SK-N-SH (cell line): ENCODE measurements around the gene RNF157. TPM values are rescaled to one million over a fixed set of nuclear protein-coding genes. Genes with fewer than 3 reads are reported as not detected.

Experiments used
- CTCF ChIA-PET: fragments of 300-600, 350-600 bp; formaldehyde crosslinking; extraction: SDS; loops from one replicate; lab custom pipeline; 2021; lab: Yijun Ruan, JAX
- POLR2A ChIA-PET: fragments of 350-600 bp; sonication (Branson Sonifier 250); formaldehyde crosslinking; extraction: SDS; loops from one replicate; lab custom pipeline; 2020; ENCODE audit warnings: antibody characterized with exemption, inconsistent platforms; lab: Yijun Ruan, JAX
- DNase-seq: peaks from one replicate; pipeline ENCODE4 v3.0.0; 2012
- H2AFZ ChIP-seq: fragments of 200-600 bp; sonication (generic); 2 replicates; pipeline ENCODE4 v1.8.1; 2016; ENCODE audit warnings: antibody characterized with exemption, mild to moderate bottlenecking, low read depth
- H3F3A ChIP-seq: fragments of 200-600 bp; sonication (generic); replicated peaks from 2 replicates; pipeline ENCODE3; 2016; ENCODE audit warnings: antibody characterized with exemption, mild to moderate bottlenecking; ENCODE audit not compliant: insufficient read depth
- H3K27ac ChIP-seq, 2 experiments: fragments of 200-500 bp in 1 of 2; fragments of 200-600 bp in 1 of 2; sonication (Bioruptor generic) in 1 of 2; sonication (generic), shearing (Covaris generic) in 1 of 2; 2 replicates each; pipeline versions ENCODE4 v1.5.1 to v1.6.1; 2014 to 2016; ENCODE audit warnings: low read depth in 2 of 2, inconsistent platforms in 1 of 2, low read length in 1 of 2, mild to moderate bottlenecking in 1 of 2, mixed read lengths in 1 of 2
- H3K27me3 ChIP-seq: fragments of 200-600 bp; sonication (generic), shearing (Covaris generic); 2 replicates; pipeline ENCODE4 v1.6.1; 2016; ENCODE audit warnings: mixed run types; ENCODE audit not compliant: insufficient read depth
- H3K36me3 ChIP-seq, 2 experiments: fragments of 200-500 bp in 1 of 2; fragments of 200-600 bp in 1 of 2; sonication (Bioruptor generic) in 1 of 2; sonication (generic) in 1 of 2; replicated peaks in 1 of 2; 2 replicates each; pipeline versions ENCODE3 to v1.5.1; 2014 to 2016; ENCODE audit warnings: low read length in 1 of 2, mild to moderate bottlenecking in 1 of 2; ENCODE audit not compliant: insufficient read depth in 2 of 2, control insufficient read depth in 1 of 2
- H3K4me1 ChIP-seq, 2 experiments: fragments of 200-500 bp in 1 of 2; fragments of 200-600 bp in 1 of 2; sonication (Bioruptor generic) in 1 of 2; sonication (generic), shearing (Covaris generic) in 1 of 2; 2 replicates each; pipeline versions ENCODE4 v1.5.1 to v1.6.1; 2014 to 2016; ENCODE audit warnings: low read depth in 1 of 2, low read length in 1 of 2, mixed run types in 1 of 2; ENCODE audit not compliant: insufficient read depth in 2 of 2, control insufficient read depth in 1 of 2
- H3K4me2 ChIP-seq: fragments of 200-600 bp; sonication (generic), shearing (Covaris generic); 2 replicates; pipeline ENCODE4 v1.6.1; 2017; ENCODE audit warnings: mixed run types
- H3K4me3 ChIP-seq, 2 experiments: fragments of 200-500 bp in 1 of 2; fragments of 200-600 bp in 1 of 2; sonication (Bioruptor generic) in 1 of 2; sonication (generic), shearing (Covaris generic) in 1 of 2; 2 replicates each; pipeline versions ENCODE4 v1.5.1 to v1.8.1; 2014 to 2016; ENCODE audit warnings: low read depth in 2 of 2, inconsistent platforms in 1 of 2, low read length in 1 of 2, mild to moderate bottlenecking in 1 of 2, mixed read lengths in 1 of 2, moderate library complexity in 1 of 2
- H3K79me2 ChIP-seq: fragments of 200-600 bp; sonication (generic); 2 replicates; pipeline ENCODE4 v1.8.1; 2017; ENCODE audit warnings: mild to moderate bottlenecking; ENCODE audit not compliant: insufficient read depth
- H3K9ac ChIP-seq: fragments of 200-600 bp; sonication (generic); 2 replicates; pipeline ENCODE4 v1.6.1; 2017; ENCODE audit warnings: mixed run types
- H3K9me2 ChIP-seq: fragments of 200-600 bp; sonication (generic); 2 replicates; pipeline ENCODE4 v1.6.1; 2017; ENCODE audit warnings: mixed run types
- H3K9me3 ChIP-seq: fragments of 200-600 bp; sonication (generic); 2 replicates; pipeline ENCODE4 v1.6.1; 2017; ENCODE audit warnings: mixed run types, mild to moderate bottlenecking, moderate library complexity
- H4K20me1 ChIP-seq: fragments of 200-600 bp; sonication (generic); 2 replicates; pipeline ENCODE4 v1.6.1; 2017; ENCODE audit warnings: mild to moderate bottlenecking, mixed run types; ENCODE audit not compliant: insufficient read depth
- CHD2 ChIP-seq: fragments of 150-350 bp; IDR thresholded peaks from 2 replicates; pipeline ENCODE4 v1.6.1; 2018; ENCODE audit warnings: low read length; ENCODE audit not compliant: partially characterized antibody
- CTCF ChIP-seq: fragments of 200-600 bp; sonication (generic); IDR thresholded peaks from 2 replicates; pipeline ENCODE4 v1.6.1; 2017; ENCODE audit warnings: antibody characterized with exemption, mild to moderate bottlenecking, moderate library complexity
- FOSL2 ChIP-seq: IDR thresholded peaks from 2 replicates; pipeline ENCODE4 v1.4.0; 2012; ENCODE audit warnings: low read depth, mild to moderate bottlenecking, moderate library complexity, borderline replicate concordance
- FOXM1 ChIP-seq: IDR thresholded peaks from 2 replicates; pipeline ENCODE4 v1.4.0; 2012; ENCODE audit warnings: low read depth, mild to moderate bottlenecking
- GABPA ChIP-seq: IDR thresholded peaks from 2 replicates; pipeline ENCODE4 v1.4.0; 2012; ENCODE audit warnings: low read depth, mild to moderate bottlenecking
- MAX ChIP-seq: IDR thresholded peaks from 2 replicates; pipeline ENCODE4 v1.4.0; 2012; ENCODE audit warnings: low read depth
- MEF2A ChIP-seq: IDR thresholded peaks from 2 replicates; pipeline ENCODE4 v1.4.0; 2012; ENCODE audit warnings: low read depth, borderline replicate concordance
- NFIC ChIP-seq: IDR thresholded peaks from 2 replicates; pipeline ENCODE4 v1.4.0; 2012; ENCODE audit warnings: borderline replicate concordance
- RAD21 ChIP-seq: IDR thresholded peaks from 2 replicates; pipeline ENCODE4 v1.6.1; 2012; ENCODE audit warnings: mild to moderate bottlenecking, low read length
- REST ChIP-seq: IDR thresholded peaks from 2 replicates; pipeline ENCODE4 v1.6.1; 2012; ENCODE audit warnings: mild to moderate bottlenecking, low read depth, low read length, moderate library complexity
- RFX5 ChIP-seq: IDR thresholded peaks from 2 replicates; pipeline ENCODE4 v1.6.1; 2012; ENCODE audit warnings: mild to moderate bottlenecking, improper control_type of control experiment, low read length
- RXRA ChIP-seq: IDR thresholded peaks from 2 replicates; pipeline ENCODE4 v1.4.0; 2012; ENCODE audit warnings: low read depth, mild to moderate bottlenecking, borderline replicate concordance
- SMC3 ChIP-seq: IDR thresholded peaks from 2 replicates; pipeline ENCODE4 v1.6.1; 2012; ENCODE audit warnings: low read depth, low read length, improper control_type of control experiment
- TEAD4 ChIP-seq: IDR thresholded peaks from 2 replicates; pipeline ENCODE4 v1.4.0; 2012; ENCODE audit warnings: mild to moderate bottlenecking, borderline replicate concordance; ENCODE audit not compliant: insufficient read depth
- USF2 ChIP-seq: fragments of 150-350 bp; IDR thresholded peaks from 2 replicates; pipeline ENCODE4 v1.6.1; 2017; ENCODE audit warnings: antibody characterized with exemption, low read length, low read depth, borderline replicate concordance
- YY1 ChIP-seq: IDR thresholded peaks from 2 replicates; pipeline ENCODE4 v1.4.0; 2012; ENCODE audit warnings: low read depth, mild to moderate bottlenecking
- ZBTB33 ChIP-seq: IDR thresholded peaks from 2 replicates; pipeline ENCODE4 v1.4.0; 2012; ENCODE audit warnings: low read depth, borderline replicate concordance
- WGBS: methylation state at CpG from one replicate; pipeline ENCODE4 v1.1.6; 2017; ENCODE audit warnings: low lambda C conversion rate; 5-methylcytosine and 5-hydroxymethylcytosine counted together
- polyA plus RNA-seq, 3 experiments: library from polyadenylated mRNA; depleted of rRNA; stranded (reverse); fragments of >200 nt; gene quantifications; 2 replicates each; pipeline ENCODE4 v1.2.3, GENCODE V29; 2012

RNF157 gene
- polyA plus RNA-seq, 1 of the 3 experiments (the other 2 are of a cell fraction), result 5.2 TPM

- H3K9me2 ChIP-seq, result no peaks in the 10 kb centered on the region
- no peak overlapping the region for H3K4me2 ChIP-seq
- H2AFZ ChIP-seq, result no peak overlapping the region
- TF ChIP-seq YY1 (no peak), FOXM1 (no peak), CHD2 (no peak), GABPA (no peak), MAX (no peak), FOSL2 (no peak)
- TF ChIP-seq, all 33 proteins: peak for 0
- DNase-seq, result no peak
- Histone ChIP-seq H3K4me1 (peaks cover 0 to 11% of the 10 kb centered on the region in 2 experiments; a peak in 2 of 4 replicates), H3K36me3 (no peaks in the 10 kb centered on the region), H3K79me2 (no peaks in the 10 kb centered on the region), H3K27me3 (no peaks in the 10 kb centered on the region), H4K20me1 (no peaks in the 10 kb centered on the region), H3K9ac (no peak overlapping the region), H3K4me3 (no peak overlapping the region), H3K27ac (no peak overlapping the region), H3F3A (peaks cover 9% of the 10 kb centered on the region), H3K9me3 (no peaks in the 10 kb centered on the region)
- ChIA-PET POLR2A (no interaction called here), CTCF (interaction anchor here (1.6 to 2.4 kb wide), 2 partner anchors 72 to 87 kb away, joined by 5 to 11 read pairs; no protein-coding TSS in a partner anchor)
- 86% methylated on average over 1 of the region's 1 CpG for WGBS
Observed at GRCh38 chr17:76208120-76208519, 32.2 kb downstream of the RNF157 start.

GRCh38 chr17:76207275-76208059, 32.8 kb downstream of the RNF157 start:
- Histone ChIP-seq H3K36me3 (no peaks in the 10 kb centered on the region), H3K9me3 (no peaks in the 10 kb centered on the region), H3K27ac (no peak overlapping the region), H2AFZ (no peak overlapping the region), H3K4me3 (no peak overlapping the region), H3K4me1 (peaks cover 1 to 11% of the 10 kb centered on the region in 2 experiments; a peak in 3 of 4 replicates), H3K9me2 (no peaks in the 10 kb centered on the region), H3K27me3 (no peaks in the 10 kb centered on the region), H3K9ac (no peak overlapping the region), H3K4me2 (no peak overlapping the region), H3K79me2 (no peaks in the 10 kb centered on the region), H4K20me1 (no peaks in the 10 kb centered on the region), H3F3A (peaks cover 9% of the 10 kb centered on the region)
- ChIA-PET CTCF (interaction anchor here (0.9 to 2.9 kb wide), 6 partner anchors 9 to 86 kb away, joined by 3 to 18 read pairs (median 6); no protein-coding TSS in a partner anchor), POLR2A (interaction anchor here (1.2 kb wide), 1 partner anchor 24 kb away, joined by 3 read pairs; no protein-coding TSS in a partner anchor)
- WGBS, result 88% methylated on average over 7 of the region's 7 CpGs
- no peak for DNase-seq
- TF ChIP-seq RAD21 (no peak), RFX5 (no peak), YY1 (no peak), USF2 (no peak), MEF2A (no peak), ZBTB33 (no peak), FOSL2 (no peak), TEAD4 (no peak), REST (no peak), SMC3 (no peak), CTCF (no peak), NFIC (no peak), RXRA (no peak)
